ENCODE data around the gene DCX. TPM values are rescaled to one million over a fixed set of nuclear protein-coding genes. Genes with fewer than 3 reads are reported as not detected.
A peak's percentile ranks its signal among the peaks of the same experiment; 100 is the strongest.

The DCX gene
- total and polyA plus RNA-seq, 3 donors from 2014 or later: 0.16 to 0.44 (median 0.19) TPM

GRCh38 chrX:111283446-111283845, 128.5 kb downstream of the DCX start:
- no peak overlapping the region for H3K4me3 ChIP-seq
- DNase-seq: no peak
- no peaks in the 10 kb centered on the region for H3K27me3 ChIP-seq
- no peaks in the 10 kb centered on the region for H3K36me3 ChIP-seq (ENCODE audit: low read depth, missing control alignments)
- intact Hi-C loops (cut with DNase I; ENCODE audit: low total_unique reads): no loop called here
- no peaks in the 10 kb centered on the region for H3K9me3 ChIP-seq
- no peaks in the 10 kb centered on the region for H3K4me1 ChIP-seq
- 91 to 100% methylated on average over 1 to 2 of the region's 2 CpGs for WGBS, 2 donors
- no peak overlapping the region for H3K27ac ChIP-seq
- TF ChIP-seq POLR2A (IDR thresholded peaks at IDR 0.05) (no peak), CTCF (IDR thresholded peaks at IDR 0.05) (no peak)

GRCh38 chrX:111282991-111283390, 129.0 kb downstream of the DCX start:
- no peak overlapping the region for H3K4me3 ChIP-seq
- no peak for DNase-seq
- TF ChIP-seq POLR2A (IDR thresholded peaks at IDR 0.05) (no peak), CTCF (IDR thresholded peaks at IDR 0.05) (no peak)
- no peaks in the 10 kb centered on the region for H3K4me1 ChIP-seq
- no peak overlapping the region for H3K27ac ChIP-seq
- H3K27me3 ChIP-seq: no peaks in the 10 kb centered on the region
- H3K36me3 ChIP-seq (ENCODE audit: low read depth, missing control alignments): no peaks in the 10 kb centered on the region
- no peaks in the 10 kb centered on the region for H3K9me3 ChIP-seq
- intact Hi-C loops (cut with DNase I; ENCODE audit: low total_unique reads): no loop called here
- WGBS, 2 donors: 75% methylated on average over 1 of the region's 1 CpG; no CpG with 5 or more reads in 1 of the 2 donors

GRCh38 chrX:111282139-111282538, 129.9 kb downstream of the DCX start:
- Histone ChIP-seq H3K27ac (no peak overlapping the region), H3K4me3 (no peak overlapping the region), H3K4me1 (no peaks in the 10 kb centered on the region), H3K9me3 (no peaks in the 10 kb centered on the region), H3K36me3 (ENCODE audit: low read depth, missing control alignments) (no peaks in the 10 kb centered on the region), H3K27me3 (no peaks in the 10 kb centered on the region)
- intact Hi-C loops (cut with DNase I; ENCODE audit: low total_unique reads): no loop called here
- 92 to 95% methylated on average over 6 of the region's 6 CpGs for WGBS, 2 donors
- TF ChIP-seq POLR2A (IDR thresholded peaks at IDR 0.05) (no peak), CTCF (IDR thresholded peaks at IDR 0.05) (no peak)
- no peak for DNase-seq

GRCh38 chrX:111270339-111270738, 141.7 kb downstream of the DCX start, which contains the start of gene CAPN6:
TSS of gene CAPN6 (minus strand) at chrX:111270483. CDS start at chrX:111263936, 6,547 bp downstream.
- no peak within 1 kb of the TSS for H3K4me3 ChIP-seq
- no peaks in the 10 kb centered on the region for H3K27me3 ChIP-seq
- intact Hi-C loops (cut with DNase I; ENCODE audit: low total_unique reads): no loop called here
- DNase-seq: peak; percentile 13
- TF ChIP-seq POLR2A (IDR thresholded peaks at IDR 0.05): no peak
- TF ChIP-seq CTCF (IDR thresholded peaks at IDR 0.05): no peak
- WGBS, 2 donors: 13 to 21% methylated on average over 3 to 8 of the region's 8 CpGs
- no peaks in the 10 kb centered on the region for H3K9me3 ChIP-seq
- no peaks in the 10 kb centered on the region for H3K4me1 ChIP-seq
- H3K36me3 ChIP-seq (ENCODE audit: low read depth, missing control alignments): no peaks in the 10 kb centered on the region
- no peak within 1 kb of the TSS for H3K27ac ChIP-seq

- intact Hi-C loops (cut with DNase I; ENCODE audit: low total_unique reads): no loop called here
- Histone ChIP-seq H3K4me3 (no peak overlapping the region), H3K36me3 (ENCODE audit: low read depth, missing control alignments) (no peaks in the 10 kb centered on the region), H3K27ac (no peak overlapping the region), H3K4me1 (no peaks in the 10 kb centered on the region), H3K9me3 (no peaks in the 10 kb centered on the region), H3K27me3 (no peaks in the 10 kb centered on the region)
- DNase-seq: no peak
- WGBS, 2 donors: 39 to 63% methylated on average over 2 of the region's 2 CpGs
- no peak for TF ChIP-seq CTCF (IDR thresholded peaks at IDR 0.05)
- no peak for TF ChIP-seq POLR2A (IDR thresholded peaks at IDR 0.05)
Observed at GRCh38 chrX:111268506-111268905, 143.5 kb downstream of the DCX start.
